ENCODE measurements around the gene CPED1. TPM values are rescaled to one million over a fixed set of nuclear protein-coding genes. Genes with fewer than 3 reads are reported as not detected.
A peak's percentile ranks its signal among the peaks of the same experiment; 100 is the strongest.

The CPED1 gene
- polyA plus RNA-seq, 4 donors = 32.0 to 44.4 (median 38.7) TPM

- DNase-seq (ENCODE audit: low read depth in 4 of 4, low spot score in 2 of 4) = no peak
Observed at GRCh38 chr7:121082400-121083101, 94.0 kb downstream of the CPED1 start.

GRCh38 chr7:121083138-121083789 lies 94.8 kb downstream of the CPED1 start:
- no peak for DNase-seq (ENCODE audit: low read depth in 4 of 4, low spot score in 2 of 4)

- no peak for DNase-seq (ENCODE audit: low read depth in 4 of 4, low spot score in 2 of 4)
Observed at GRCh38 chr7:121083790-121084251, 95.3 kb downstream of the CPED1 start.

- no peak for DNase-seq (ENCODE audit: low read depth in 4 of 4, low spot score in 2 of 4)
Observed at GRCh38 chr7:121084256-121084655, 95.7 kb downstream of the CPED1 start.

- no peak for DNase-seq (ENCODE audit: low read depth in 4 of 4, low spot score in 2 of 4)
Observed at GRCh38 chr7:121084748-121085336, 96.3 kb downstream of the CPED1 start.

- DNase-seq (ENCODE audit: low read depth in 4 of 4, low spot score in 2 of 4) = no peak
Observed at GRCh38 chr7:121085922-121086321, 97.4 kb downstream of the CPED1 start.

- no peak for DNase-seq (ENCODE audit: low read depth in 4 of 4, low spot score in 2 of 4)
Observed at GRCh38 chr7:121088870-121089269, 100.4 kb downstream of the CPED1 start.

GRCh38 chr7:121094829-121095228 lies 106.3 kb downstream of the CPED1 start:
- DNase-seq (ENCODE audit: low read depth in 4 of 4, low spot score in 2 of 4) = no peak

GRCh38 chr7:121097577-121097976 lies 109.1 kb downstream of the CPED1 start:
- no peak for DNase-seq (ENCODE audit: low read depth in 4 of 4, low spot score in 2 of 4)

GRCh38 chr7:121099572-121099971 lies 111.1 kb downstream of the CPED1 start:
- DNase-seq (ENCODE audit: low read depth in 4 of 4, low spot score in 2 of 4) = no peak

- no peak for DNase-seq (ENCODE audit: low read depth in 4 of 4, low spot score in 2 of 4)
Observed at GRCh38 chr7:121101083-121101482, 112.6 kb downstream of the CPED1 start.

GRCh38 chr7:121101621-121102020 lies 113.1 kb downstream of the CPED1 start:
- no peak for DNase-seq (ENCODE audit: low read depth in 4 of 4, low spot score in 2 of 4)

GRCh38 chr7:121102619-121103018 lies 114.1 kb downstream of the CPED1 start:
- no peak for DNase-seq (ENCODE audit: low read depth in 4 of 4, low spot score in 2 of 4)

- no peak for DNase-seq (ENCODE audit: low read depth in 4 of 4, low spot score in 2 of 4)
Observed at GRCh38 chr7:121103086-121103485, 114.6 kb downstream of the CPED1 start.

GRCh38 chr7:121103579-121103978 lies 115.1 kb downstream of the CPED1 start:
- no peak for DNase-seq (ENCODE audit: low read depth in 4 of 4, low spot score in 2 of 4)

- DNase-seq (ENCODE audit: low read depth in 4 of 4, low spot score in 2 of 4) = no peak
Observed at GRCh38 chr7:121105262-121105661, 116.8 kb downstream of the CPED1 start.

GRCh38 chr7:121107923-121108498 lies 119.5 kb downstream of the CPED1 start:
- peak; percentile 31 to 55 (median 36) for DNase-seq (ENCODE audit: low read depth in 4 of 4, low spot score in 2 of 4)

GRCh38 chr7:121109145-121109544 lies 120.6 kb downstream of the CPED1 start:
- DNase-seq (ENCODE audit: low read depth in 4 of 4, low spot score in 2 of 4) = no peak

- no peak for DNase-seq (ENCODE audit: low read depth in 4 of 4, low spot score in 2 of 4)
Observed at GRCh38 chr7:121113288-121113687, 124.8 kb downstream of the CPED1 start.

GRCh38 chr7:121116396-121116795 lies 127.9 kb downstream of the CPED1 start:
- DNase-seq (ENCODE audit: low read depth in 4 of 4, low spot score in 2 of 4) = no peak

- DNase-seq (ENCODE audit: low read depth in 4 of 4, low spot score in 2 of 4) = no peak
Observed at GRCh38 chr7:121119047-121119446, 130.5 kb downstream of the CPED1 start.

Measured in left renal cortex interstitium (tissue), 4 donors.